IPS-11a (cell line): ENCODE measurements around the gene BICD1.

Experiments
- H3K4me3 ChIP-seq: one replicate; pipeline ENCODE4 v1.5.1; 2013; ENCODE audit warnings: low read depth, low read length, control low read depth

Gene BICD1

GRCh38 chr12:32139064-32139421 lies 32.4 kb downstream of the BICD1 start:
- no peak overlapping the region for H3K4me3 ChIP-seq

- H3K4me3 ChIP-seq, result no peak overlapping the region
Measured at GRCh38 chr12:32140877-32141276, 34.2 kb downstream of the BICD1 start.

GRCh38 chr12:32145096-32145495 lies 38.4 kb downstream of the BICD1 start:
- no peak overlapping the region for H3K4me3 ChIP-seq

- H3K4me3 ChIP-seq, result no peak overlapping the region
Measured at GRCh38 chr12:32146074-32146873, 39.6 kb downstream of the BICD1 start.

GRCh38 chr12:32148372-32148771 lies 41.7 kb downstream of the BICD1 start:
- no peak overlapping the region for H3K4me3 ChIP-seq

GRCh38 chr12:32149489-32149888 lies 42.8 kb downstream of the BICD1 start:
- H3K4me3 ChIP-seq, result no peak overlapping the region

GRCh38 chr12:32151086-32151485 lies 44.4 kb downstream of the BICD1 start:
- H3K4me3 ChIP-seq, result no peak overlapping the region

- no peak overlapping the region for H3K4me3 ChIP-seq
Measured at GRCh38 chr12:32151552-32151951, 44.9 kb downstream of the BICD1 start.

- no peak overlapping the region for H3K4me3 ChIP-seq
Measured at GRCh38 chr12:32155041-32155440, 48.4 kb downstream of the BICD1 start.

GRCh38 chr12:32155961-32156529 lies 49.4 kb downstream of the BICD1 start:
- H3K4me3 ChIP-seq, result no peak overlapping the region

- no peak overlapping the region for H3K4me3 ChIP-seq
Measured at GRCh38 chr12:32158525-32158924, 51.9 kb downstream of the BICD1 start.

- no peak overlapping the region for H3K4me3 ChIP-seq
Measured at GRCh38 chr12:32159381-32159780, 52.7 kb downstream of the BICD1 start.

GRCh38 chr12:32159925-32160324 lies 53.3 kb downstream of the BICD1 start:
- no peak overlapping the region for H3K4me3 ChIP-seq

GRCh38 chr12:32161058-32161457 lies 54.4 kb downstream of the BICD1 start:
- H3K4me3 ChIP-seq, result no peak overlapping the region

GRCh38 chr12:32163596-32163995 lies 56.9 kb downstream of the BICD1 start:
- no peak overlapping the region for H3K4me3 ChIP-seq

- no peak overlapping the region for H3K4me3 ChIP-seq
Measured at GRCh38 chr12:32166510-32166909, 59.9 kb downstream of the BICD1 start.

GRCh38 chr12:32170437-32170998 lies 63.9 kb downstream of the BICD1 start:
- H3K4me3 ChIP-seq, result no peak overlapping the region

GRCh38 chr12:32171211-32171610 lies 64.6 kb downstream of the BICD1 start:
- H3K4me3 ChIP-seq, result no peak overlapping the region

- no peak overlapping the region for H3K4me3 ChIP-seq
Measured at GRCh38 chr12:32176606-32177005, 70.0 kb downstream of the BICD1 start.

GRCh38 chr12:32178341-32179010 lies 71.8 kb downstream of the BICD1 start:
- H3K4me3 ChIP-seq, result no peak overlapping the region

GRCh38 chr12:32179011-32179395 lies 72.4 kb downstream of the BICD1 start:
- no peak overlapping the region for H3K4me3 ChIP-seq
